A673 (cell line): ENCODE data around the gene PBX4. TPM values are rescaled to one million over a fixed set of nuclear protein-coding genes. Genes with fewer than 3 reads are reported as not detected.

Experiments
- BruUV-seq: library from RNA; stranded (reverse); fragments of 400-500 nt; replicated peaks from 2 replicates; lab custom pipeline; 2021; lab: Mats Ljungman, UMichigan
- CTCF ChIA-PET: fragments of 300-600 bp; sonication (Branson Sonifier 250); formaldehyde crosslinking; loops from one replicate; lab custom pipeline; 2022; ENCODE audit warnings: antibody characterized with exemption; lab: Charles Lee
- POLR2A ChIA-PET: fragments of 300-600 bp; sonication (Branson Sonifier 250); formaldehyde crosslinking; loops from one replicate; lab custom pipeline; 2022; ENCODE audit warnings: antibody characterized with exemption; ENCODE audit not compliant: low non-redundant PET; lab: Charles Lee
- DNase-seq: peaks from one replicate; pipeline ENCODE4 v3.0.0-alpha.2; 2015; ENCODE audit warnings: low spot score
- H3K27ac ChIP-seq: fragments of 200-600 bp; sonication (generic); 2 replicates; pipeline ENCODE4 v1.5.1; 2016; ENCODE audit warnings: mixed run types, low read depth, mild to moderate bottlenecking, mixed read lengths, antibody characterized with exemption, low read length; ENCODE audit not compliant: poor library complexity, severe bottlenecking
- H3K27me3 ChIP-seq: fragments of 200-600 bp; sonication (generic); replicated peaks from 2 replicates; pipeline ENCODE4 v1.6.1; 2017; ENCODE audit warnings: mixed run types, low read depth, mild to moderate bottlenecking, mixed read lengths, antibody characterized with exemption, low read length; ENCODE audit not compliant: insufficient read depth, poor library complexity
- H3K36me3 ChIP-seq: fragments of 200-600 bp; sonication (generic); 2 replicates; pipeline ENCODE4 v1.6.1; 2016; ENCODE audit warnings: mixed run types, mild to moderate bottlenecking, mixed read lengths, antibody characterized with exemption, low read length; ENCODE audit not compliant: insufficient read depth, poor library complexity, severe bottlenecking
- H3K4me1 ChIP-seq: fragments of 200-600 bp; sonication (generic); 2 replicates; pipeline ENCODE4 v1.6.1; 2017; ENCODE audit warnings: mixed run types, mild to moderate bottlenecking, mixed read lengths, antibody characterized with exemption, low read length; ENCODE audit not compliant: insufficient read depth, poor library complexity, severe bottlenecking
- H3K4me3 ChIP-seq: fragments of 200-600 bp; sonication (generic); 2 replicates; pipeline ENCODE4 v1.5.1; 2016; ENCODE audit warnings: low read depth, mixed run types, mild to moderate bottlenecking, mixed read lengths, low read length; ENCODE audit not compliant: poor library complexity, severe bottlenecking
- H3K9me3 ChIP-seq: fragments of 200-600 bp; sonication (generic); 2 replicates; pipeline ENCODE4 v1.6.1; 2016; ENCODE audit warnings: mixed run types, low read depth, mild to moderate bottlenecking, mixed read lengths, antibody characterized with exemption, low read length; ENCODE audit not compliant: poor library complexity, severe bottlenecking
- CTCF ChIP-seq: fragments of 300-800, 200-600 bp; sonication (generic); conservative IDR thresholded peaks from 2 replicates; pipeline ENCODE4 v1.5.1; 2017; ENCODE audit warnings: low read depth, mild to moderate bottlenecking, antibody characterized with exemption, low read length, moderate library complexity, mixed read lengths
- EZH2 ChIP-seq: fragments of 200-600 bp; sonication (generic); IDR thresholded peaks from 2 replicates; pipeline ENCODE4 v1.6.1; 2017; ENCODE audit warnings: borderline replicate concordance, low read depth, mild to moderate bottlenecking, mixed read lengths, antibody characterized with exemption, low read length; ENCODE audit not compliant: poor library complexity, severe bottlenecking
- intact Hi-C: fragments of 100-400 bp; cut with micrococcal nuclease; formaldehyde crosslinking; loops from one replicate; pipeline ENCODE4 v1.10.0; 2022; ENCODE audit not compliant: unreplicated experiment
- total RNA-seq: library from RNA; stranded (reverse); gene quantifications from 2 replicates; pipeline ENCODE4 v1.2.3, GENCODE V29; 2021

Gene PBX4
- total RNA-seq, 1 experiment from 2014 or later: 3.1 TPM

GRCh38 chr19:19662871-19663255 is 44.4 kb upstream of the PBX4 start:
- POLR2A ChIA-PET: no interaction called here
- Histone ChIP-seq H3K27ac (peak overlapping the region; percentile 93), H3K9me3 (no peaks in the 10 kb centered on the region), H3K4me1 (peaks cover 12% of the 10 kb centered on the region), H3K27me3 (no peaks in the 10 kb centered on the region), H3K4me3 (peak overlapping the region; percentile 86), H3K36me3 (peaks cover 19% of the 10 kb centered on the region)
- intact Hi-C loops: no loop called here
- TF ChIP-seq EZH2: no peak
- TF ChIP-seq CTCF: no peak
- no TSS peak for BruUV-seq
- CTCF ChIA-PET: no interaction called here
- no peak for DNase-seq

- intact Hi-C loops: no loop called here
- Histone ChIP-seq H3K4me1 (peaks cover 12% of the 10 kb centered on the region), H3K4me3 (peak overlapping the region; percentile 86), H3K36me3 (peaks cover 21% of the 10 kb centered on the region), H3K27me3 (no peaks in the 10 kb centered on the region), H3K9me3 (no peaks in the 10 kb centered on the region), H3K27ac (peak overlapping the region; percentile 93)
- DNase-seq: no peak
- ChIA-PET POLR2A (interaction anchor here (0.7 kb wide), 1 partner anchor 130 kb away, joined by 8 read pairs; no protein-coding TSS in a partner anchor), CTCF (no interaction called here)
- TF ChIP-seq CTCF: no peak
- no peak for TF ChIP-seq EZH2
- TSS peak; percentile 73 for BruUV-seq
These were observed 43.9 kb upstream of the PBX4 start for GRCh38 chr19:19662344-19662743.

- no peak for TF ChIP-seq CTCF
- no peak for TF ChIP-seq EZH2
- ChIA-PET POLR2A (interaction anchor here (0.7 kb wide), 1 partner anchor 130 kb away, joined by 8 read pairs; no protein-coding TSS in a partner anchor), CTCF (no interaction called here)
- peaks cover 27% of the 10 kb centered on the region for H3K36me3 ChIP-seq
- no peak overlapping the region for H3K27ac ChIP-seq
- no peaks in the 10 kb centered on the region for H3K27me3 ChIP-seq
- intact Hi-C loops: no loop called here
- BruUV-seq: no TSS peak
- peaks cover 12% of the 10 kb centered on the region for H3K4me1 ChIP-seq
- H3K4me3 ChIP-seq: peak overlapping the region; percentile 86
- no peaks in the 10 kb centered on the region for H3K9me3 ChIP-seq
- peak; percentile 18 for DNase-seq
These were observed 43.3 kb upstream of the PBX4 start for GRCh38 chr19:19661675-19662251.
